Measurements from ENCODE around the gene KCNK1. TPM values are rescaled to one million over a fixed set of nuclear protein-coding genes. Genes with fewer than 3 reads are reported as not detected.

The KCNK1 gene
- total and polyA plus RNA-seq, 2 experiments from 2014 or later: 1.8 to 8.5 TPM

DNA sequence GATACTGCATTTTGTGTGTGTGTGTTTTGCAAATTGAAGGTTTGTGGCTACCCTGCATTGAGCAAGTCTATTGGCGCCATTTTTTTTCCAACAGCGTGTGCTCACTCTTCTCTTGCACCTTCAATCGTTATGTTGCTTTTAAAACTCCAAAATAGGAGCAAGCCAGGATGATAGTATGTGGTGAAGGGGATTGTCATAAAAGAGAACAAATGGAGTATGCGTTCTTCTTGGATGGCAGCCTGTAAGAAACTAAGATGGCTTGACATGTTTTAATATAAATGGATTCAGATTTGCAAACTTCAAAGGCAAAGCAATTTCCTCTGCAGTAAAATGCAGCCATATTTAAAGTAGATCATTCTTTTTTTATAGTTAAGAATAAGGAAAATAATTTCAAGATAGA lies 43.2 kb upstream of the KCNK1 start:
- H3K27me3 ChIP-seq: no peaks in the 10 kb centered on the region
- TF ChIP-seq, protein P1, sequence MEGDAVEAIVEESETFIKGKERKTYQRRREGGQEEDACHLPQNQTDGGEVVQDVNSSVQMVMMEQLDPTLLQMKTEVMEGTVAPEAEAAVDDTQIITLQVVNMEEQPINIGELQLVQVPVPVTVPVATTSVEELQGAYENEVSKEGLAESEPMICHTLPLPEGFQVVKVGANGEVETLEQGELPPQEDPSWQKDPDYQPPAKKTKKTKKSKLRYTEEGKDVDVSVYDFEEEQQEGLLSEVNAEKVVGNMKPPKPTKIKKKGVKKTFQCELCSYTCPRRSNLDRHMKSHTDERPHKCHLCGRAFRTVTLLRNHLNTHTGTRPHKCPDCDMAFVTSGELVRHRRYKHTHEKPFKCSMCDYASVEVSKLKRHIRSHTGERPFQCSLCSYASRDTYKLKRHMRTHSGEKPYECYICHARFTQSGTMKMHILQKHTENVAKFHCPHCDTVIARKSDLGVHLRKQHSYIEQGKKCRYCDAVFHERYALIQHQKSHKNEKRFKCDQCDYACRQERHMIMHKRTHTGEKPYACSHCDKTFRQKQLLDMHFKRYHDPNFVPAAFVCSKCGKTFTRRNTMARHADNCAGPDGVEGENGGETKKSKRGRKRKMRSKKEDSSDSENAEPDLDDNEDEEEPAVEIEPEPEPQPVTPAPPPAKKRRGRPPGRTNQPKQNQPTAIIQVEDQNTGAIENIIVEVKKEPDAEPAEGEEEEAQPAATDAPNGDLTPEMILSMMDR (IDR thresholded peaks at IDR 0.05; ENCODE audit: low read depth, low read length): no peak
- no peak overlapping the region for H3K27ac ChIP-seq
- no peaks in the 10 kb centered on the region for H3K36me3 ChIP-seq
- H3K4me3 ChIP-seq: no peak overlapping the region
- no peak for DNase-seq (ENCODE audit: low read depth in 1 of 2, low spot score in 1 of 2)
- H3K4me1 ChIP-seq (ENCODE audit: low read depth): no peaks in the 10 kb centered on the region
- no peaks in the 10 kb centered on the region for H3K9me3 ChIP-seq (ENCODE audit: low read depth)

DNA sequence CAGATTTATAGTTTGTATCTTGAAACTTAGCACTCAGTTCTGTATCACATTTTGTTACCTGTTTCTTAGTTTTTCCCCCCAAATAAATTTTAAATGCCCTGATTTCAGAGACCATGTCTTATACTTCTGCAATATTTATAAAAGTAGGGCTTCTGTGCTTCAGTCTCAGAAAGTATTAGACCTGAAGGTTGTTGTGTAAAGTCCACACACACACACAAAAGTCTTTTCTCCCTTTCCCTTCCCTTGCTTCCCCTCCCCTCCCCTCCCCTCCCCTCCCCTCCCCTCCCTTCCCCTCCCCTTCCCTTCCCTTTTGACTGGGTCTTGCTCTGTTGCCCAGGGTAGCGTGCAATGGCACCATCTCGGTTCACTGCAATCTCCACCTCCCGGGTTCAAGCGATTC lies 41.0 kb upstream of the KCNK1 start:
- Histone ChIP-seq H3K4me1 (ENCODE audit: low read depth) (no peaks in the 10 kb centered on the region), H3K27ac (no peak overlapping the region), H3K27me3 (no peaks in the 10 kb centered on the region), H3K4me3 (no peak overlapping the region), H3K9me3 (ENCODE audit: low read depth) (no peaks in the 10 kb centered on the region), H3K36me3 (no peaks in the 10 kb centered on the region)
- TF ChIP-seq, protein P1 (IDR thresholded peaks at IDR 0.05; ENCODE audit: low read depth, low read length): no peak
- no peak for DNase-seq (ENCODE audit: low read depth in 1 of 2, low spot score in 1 of 2)

DNA sequence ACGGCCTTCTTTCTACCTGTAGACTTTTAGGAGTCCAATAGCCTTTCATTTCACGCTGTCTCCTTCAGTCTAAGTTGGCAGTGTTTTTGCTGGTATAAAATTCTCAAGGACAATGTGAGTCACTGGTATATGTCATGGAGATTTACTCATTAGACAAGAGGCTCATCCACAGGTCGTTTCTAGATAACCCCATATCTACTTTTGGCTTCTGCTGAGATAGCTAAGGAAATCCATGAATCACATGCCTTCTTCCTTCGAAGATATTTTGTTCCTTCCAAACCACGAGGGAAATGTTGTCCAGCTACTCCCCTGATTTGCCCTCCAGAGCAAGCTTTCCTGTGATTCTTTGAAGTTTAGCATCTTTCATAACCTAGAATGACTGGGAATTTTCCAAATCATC lies 38.5 kb upstream of the KCNK1 start:
- TF ChIP-seq, protein P1 (IDR thresholded peaks at IDR 0.05; ENCODE audit: low read depth, low read length): no peak
- no peak for DNase-seq (ENCODE audit: low read depth in 1 of 2, low spot score in 1 of 2)
- no peaks in the 10 kb centered on the region for H3K36me3 ChIP-seq
- no peaks in the 10 kb centered on the region for H3K9me3 ChIP-seq (ENCODE audit: low read depth)
- no peaks in the 10 kb centered on the region for H3K27me3 ChIP-seq
- no peaks in the 10 kb centered on the region for H3K4me1 ChIP-seq (ENCODE audit: low read depth)
- no peak overlapping the region for H3K27ac ChIP-seq
- H3K4me3 ChIP-seq: no peak overlapping the region

DNA sequence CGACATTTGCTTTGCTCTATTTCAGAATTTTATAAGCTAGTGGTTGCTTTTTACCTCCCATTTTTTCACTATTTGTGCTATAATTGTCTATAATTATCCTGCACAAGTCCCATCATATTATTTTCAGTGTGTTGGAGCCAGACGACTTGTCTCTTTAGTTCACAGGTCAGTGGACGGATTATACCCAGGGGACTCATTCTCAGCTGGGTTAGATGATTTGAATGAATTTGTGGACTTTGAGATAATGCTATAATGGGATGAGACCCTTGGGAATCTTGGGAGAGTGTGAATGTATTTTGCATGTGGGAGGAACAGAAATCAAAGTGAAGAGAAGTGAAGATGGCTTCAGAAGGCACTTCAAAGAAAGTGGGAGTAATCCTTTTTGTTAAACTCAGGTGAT lies 31.5 kb upstream of the KCNK1 start:
- no peak overlapping the region for H3K4me3 ChIP-seq
- no peaks in the 10 kb centered on the region for H3K9me3 ChIP-seq (ENCODE audit: low read depth)
- no peak for DNase-seq (ENCODE audit: low read depth in 1 of 2, low spot score in 1 of 2)
- no peaks in the 10 kb centered on the region for H3K36me3 ChIP-seq
- no peak overlapping the region for H3K27ac ChIP-seq
- H3K4me1 ChIP-seq (ENCODE audit: low read depth): no peaks in the 10 kb centered on the region
- TF ChIP-seq, protein P1 (IDR thresholded peaks at IDR 0.05; ENCODE audit: low read depth, low read length): no peak
- no peaks in the 10 kb centered on the region for H3K27me3 ChIP-seq

DNA sequence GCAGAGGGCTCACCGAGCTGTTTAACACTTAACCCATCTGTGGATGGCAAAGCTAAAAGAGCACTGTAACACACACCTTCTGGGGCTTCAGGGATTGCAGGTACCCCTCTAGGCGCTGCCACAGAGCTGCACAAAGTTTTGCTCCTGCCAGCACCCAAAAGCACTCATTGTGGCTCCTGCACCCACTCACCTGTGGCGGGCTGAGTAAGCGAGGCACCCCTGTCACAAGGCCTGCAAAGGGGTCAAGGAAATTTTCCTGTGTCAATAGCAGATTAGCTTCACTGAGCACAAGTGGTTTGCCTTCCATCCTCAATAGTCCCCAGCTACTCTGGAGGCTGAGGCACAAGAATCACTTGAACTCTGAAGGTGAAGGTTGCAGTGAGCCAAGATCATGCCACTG lies 29.5 kb upstream of the KCNK1 start:
- TF ChIP-seq, protein P1 (IDR thresholded peaks at IDR 0.05; ENCODE audit: low read depth, low read length): no peak
- no peak for DNase-seq (ENCODE audit: low read depth in 1 of 2, low spot score in 1 of 2)
- H3K36me3 ChIP-seq: no peaks in the 10 kb centered on the region
- H3K4me1 ChIP-seq (ENCODE audit: low read depth): no peaks in the 10 kb centered on the region
- H3K27ac ChIP-seq: no peak overlapping the region
- no peak overlapping the region for H3K4me3 ChIP-seq
- no peaks in the 10 kb centered on the region for H3K9me3 ChIP-seq (ENCODE audit: low read depth)
- H3K27me3 ChIP-seq: no peaks in the 10 kb centered on the region

DNA sequence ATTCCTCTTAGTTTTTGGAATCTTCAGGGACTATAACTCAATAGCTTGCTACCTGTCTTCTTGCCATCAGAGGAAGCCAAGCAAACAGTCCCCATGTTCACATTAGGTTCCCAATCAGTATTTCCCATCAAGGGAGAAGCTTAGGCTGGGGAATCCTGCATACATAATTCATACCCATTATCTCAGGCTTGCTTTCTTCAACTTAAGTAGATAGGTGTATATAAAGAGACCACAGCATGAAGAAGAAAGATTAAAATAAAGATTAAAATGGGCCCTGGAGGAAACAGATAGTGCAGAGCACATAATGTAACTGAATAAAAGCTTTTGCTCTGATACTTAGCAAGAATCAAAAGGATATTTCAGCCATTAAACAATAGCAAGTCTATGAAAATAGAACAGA lies 29.0 kb upstream of the KCNK1 start:
- H3K27ac ChIP-seq: no peak overlapping the region
- TF ChIP-seq, protein P1 (IDR thresholded peaks at IDR 0.05; ENCODE audit: low read depth, low read length): no peak
- no peaks in the 10 kb centered on the region for H3K9me3 ChIP-seq (ENCODE audit: low read depth)
- no peak overlapping the region for H3K4me3 ChIP-seq
- H3K4me1 ChIP-seq (ENCODE audit: low read depth): no peaks in the 10 kb centered on the region
- H3K27me3 ChIP-seq: no peaks in the 10 kb centered on the region
- H3K36me3 ChIP-seq: no peaks in the 10 kb centered on the region
- no peak for DNase-seq (ENCODE audit: low read depth in 1 of 2, low spot score in 1 of 2)

Data from cardiac muscle cell (in vitro differentiated cells and primary cell).